Liver (tissue), 9 donors: Measurements from ENCODE around the gene TMEM182. TPM values are rescaled to one million over a fixed set of nuclear protein-coding genes. Genes with fewer than 3 reads are reported as not detected.

Experiments used
- DNase-seq: peaks from one replicate; pipeline ENCODE4 v3.0.0-alpha.2; 2017; ENCODE audit warnings: low spot score
- H3K27ac ChIP-seq, 2 donors: one replicate each; pipeline ENCODE4 v1.7.0; 2013; ENCODE audit warnings: inconsistent platforms in 2 of 2, low read length in 2 of 2, control low read depth in 1 of 2, low read depth in 1 of 2, mild to moderate bottlenecking in 1 of 2
- H3K27me3 ChIP-seq, 4 donors: one replicate each; pipeline versions ENCODE4 v1.6.1 to v1.7.0; 2013; ENCODE audit warnings: low read length in 3 of 4, inconsistent platforms in 1 of 4, mild to moderate bottlenecking in 1 of 4, moderate library complexity in 1 of 4; ENCODE audit not compliant: control insufficient read depth in 4 of 4, insufficient read depth in 4 of 4
- H3K36me3 ChIP-seq, 4 donors: one replicate each; pipeline versions ENCODE4 v1.6.1 to v1.7.0; 2013; ENCODE audit warnings: low read length in 3 of 4, mild to moderate bottlenecking in 3 of 4, low read depth in 1 of 4, moderate library complexity in 1 of 4; ENCODE audit not compliant: control insufficient read depth in 4 of 4, insufficient read depth in 3 of 4
- H3K4me1 ChIP-seq, 4 donors: one replicate each; pipeline versions ENCODE4 v1.6.1 to v1.7.0; 2013; ENCODE audit warnings: low read length in 3 of 4, mild to moderate bottlenecking in 3 of 4, moderate library complexity in 1 of 4; ENCODE audit not compliant: control insufficient read depth in 4 of 4, insufficient read depth in 4 of 4
- H3K4me3 ChIP-seq, 3 donors: one replicate each; pipeline versions ENCODE4 v1.6.1 to v1.7.0; 2013; ENCODE audit warnings: low read length in 3 of 3, control low read depth in 1 of 3, low read depth in 1 of 3, mild to moderate bottlenecking in 1 of 3
- H3K9ac ChIP-seq, 2 donors: one replicate each; pipeline ENCODE4 v1.7.0; 2013; ENCODE audit warnings: low read length in 2 of 2, mild to moderate bottlenecking in 2 of 2, moderate library complexity in 2 of 2, control low read depth in 1 of 2, low read depth in 1 of 2
- H3K9me3 ChIP-seq, 4 donors: one replicate each; pipeline versions ENCODE4 v1.6.1 to v1.7.0; 2013; ENCODE audit warnings: low read length in 3 of 4; ENCODE audit not compliant: control insufficient read depth in 4 of 4
- ATF3 ChIP-seq: IDR thresholded peaks from 2 replicates; pipeline ENCODE4 v1.6.1; 2016; ENCODE audit warnings: antibody characterized with exemption
- CTCF ChIP-seq: fragments of 150-350 bp; IDR thresholded peaks from 2 replicates; pipeline ENCODE4 v1.5.1; 2017; ENCODE audit warnings: improper control_type of control experiment, low read depth, low read length; ENCODE audit not compliant: missing input control
- EGR1 ChIP-seq, 2 donors: IDR thresholded peaks; 2 replicates each; pipeline ENCODE4 v1.6.1; 2016 to 2018; ENCODE audit warnings: antibody characterized with exemption in 2 of 2, low read depth in 2 of 2
- FOXA1 ChIP-seq: IDR thresholded peaks from 2 replicates; pipeline ENCODE4 v1.6.1; 2016; ENCODE audit warnings: antibody characterized with exemption
- FOXA2 ChIP-seq: IDR thresholded peaks from 2 replicates; pipeline ENCODE4 v1.6.1; 2016; ENCODE audit warnings: antibody characterized with exemption
- GABPA ChIP-seq, 2 donors: IDR thresholded peaks in 1 of 2; conservative IDR thresholded peaks in 1 of 2; 2 replicates each; pipeline ENCODE4 v1.6.1; 2016; ENCODE audit warnings: antibody characterized with exemption in 2 of 2, mild to moderate bottlenecking in 1 of 2, moderate library complexity in 1 of 2
- HNF4A ChIP-seq, 2 donors: conservative IDR thresholded peaks; 2 replicates each; pipeline ENCODE4 v1.6.1; 2016; ENCODE audit warnings: antibody characterized with exemption in 2 of 2, mild to moderate bottlenecking in 2 of 2
- HNF4G ChIP-seq: IDR thresholded peaks from 2 replicates; pipeline ENCODE4 v1.6.1; 2016; ENCODE audit warnings: antibody characterized with exemption
- MAX ChIP-seq: IDR thresholded peaks from 2 replicates; pipeline ENCODE4 v1.6.1; 2016; ENCODE audit warnings: antibody characterized with exemption
- NR2F2 ChIP-seq: IDR thresholded peaks from 2 replicates; pipeline ENCODE4 v1.6.1; 2016; ENCODE audit warnings: antibody characterized with exemption
- RAD21 ChIP-seq, 2 donors: IDR thresholded peaks; 2 replicates each; pipeline ENCODE4 v1.6.1; 2016; ENCODE audit warnings: antibody characterized with exemption in 2 of 2, mild to moderate bottlenecking in 2 of 2
- RXRA ChIP-seq, 2 donors: IDR thresholded peaks; 2 replicates each; pipeline ENCODE4 v1.6.1; 2017 to 2018; ENCODE audit warnings: antibody characterized with exemption in 2 of 2, mild to moderate bottlenecking in 1 of 2
- SP1 ChIP-seq: IDR thresholded peaks from 2 replicates; pipeline ENCODE4 v1.6.1; 2018; ENCODE audit warnings: antibody characterized with exemption, mild to moderate bottlenecking
- TAF1 ChIP-seq: conservative IDR thresholded peaks from 2 replicates; pipeline ENCODE4 v1.6.1; 2016; ENCODE audit warnings: antibody characterized with exemption, mild to moderate bottlenecking
- YY1 ChIP-seq: IDR thresholded peaks from 2 replicates; pipeline ENCODE4 v1.6.1; 2016; ENCODE audit warnings: antibody characterized with exemption, mild to moderate bottlenecking
- ZBTB33 ChIP-seq: IDR thresholded peaks from 2 replicates; pipeline ENCODE4 v1.6.1; 2016; ENCODE audit warnings: antibody characterized with exemption
- WGBS: extraction: QIAGEN DNeasy Blood & Tissue Kit; methylation state at CpG from one replicate; pipeline ENCODE4 v1.1.7; 2013; 5-methylcytosine and 5-hydroxymethylcytosine counted together
- polyA plus RNA-seq, 2 donors: library from polyadenylated mRNA; stranded (reverse) in 1 of 2; unstranded in 1 of 2; fragments of 200-250 nt in 1 of 2; fragments of >200 nt in 1 of 2; fragmentation: Nextera tagmentation in 1 of 2; extraction: Ambion mirVana in 1 of 2; gene quantifications; one replicate each; pipeline versions ENCODE4 v1.2.1 to v1.2.3, GENCODE V29; 2013 to 2015
- total RNA-seq, 2 donors: library from RNA; depleted of rRNA; stranded (reverse); fragments of >200 nt; gene quantifications; one replicate each; pipeline ENCODE4 v1.2.3, GENCODE V29; 2014
- donor health status: healthy.
- donor health status: healthy.
- donor health status: healthy.
- donor health status: healthy.
- donor health status: healthy.

Gene TMEM182
- total and polyA plus RNA-seq, 4 donors, result 2.8 to 12.5 (median 5.1) TPM

GRCh38 chr2:102737431-102737830 lies 24.4 kb upstream of the TMEM182 start:
- WGBS, result 79% methylated on average over 1 of the region's 1 CpG
- Histone ChIP-seq H3K9me3 (no peaks in the 10 kb centered on the region), H3K27me3 (no peaks in the 10 kb centered on the region), H3K4me1 (peaks cover 0 to 20% (median 7%) of the 10 kb centered on the region in 4 donors), H3K9ac (no peak overlapping the region), H3K36me3 (no peaks in the 10 kb centered on the region), H3K27ac (no peak overlapping the region), H3K4me3 (no peak overlapping the region)
- TF ChIP-seq GABPA (IDR thresholded peaks at IDR 0.05 in 1 of 2, conservative IDR thresholded peaks at IDR 0.05 in 1 of 2) (no peak), FOXA1 (no peak), EGR1 (IDR thresholded peaks at IDR 0.05; ENCODE audit: low read depth in 2 of 2) (no peak), HNF4A (conservative IDR thresholded peaks at IDR 0.05) (no peak), YY1 (no peak), RAD21 (IDR thresholded peaks at IDR 0.05) (no peak), CTCF (no peak), NR2F2 (no peak), FOXA2 (no peak), ZBTB33 (no peak), TAF1 (no peak), SP1 (no peak), HNF4G (no peak), RXRA (IDR thresholded peaks at IDR 0.05) (no peak), ATF3 (no peak)
- DNase-seq, result no peak

GRCh38 chr2:102743259-102743658 lies 18.6 kb upstream of the TMEM182 start:
- Histone ChIP-seq H3K4me3 (no peak overlapping the region), H3K9me3 (no peaks in the 10 kb centered on the region), H3K27me3 (no peaks in the 10 kb centered on the region), H3K9ac (no peak overlapping the region), H3K4me1 (no peaks in the 10 kb centered on the region), H3K36me3 (no peaks in the 10 kb centered on the region), H3K27ac (no peak overlapping the region)
- TF ChIP-seq GABPA (IDR thresholded peaks at IDR 0.05 in 1 of 2, conservative IDR thresholded peaks at IDR 0.05 in 1 of 2), result no peak
- TF ChIP-seq HNF4A (conservative IDR thresholded peaks at IDR 0.05), result no peak
- DNase-seq, result no peak
- WGBS, result 96% methylated on average over 3 of the region's 3 CpGs

- no peak overlapping the region for H3K27ac ChIP-seq
- no peaks in the 10 kb centered on the region for H3K4me1 ChIP-seq
- H3K36me3 ChIP-seq, result no peaks in the 10 kb centered on the region
- H3K9me3 ChIP-seq, result no peaks in the 10 kb centered on the region
- no peak overlapping the region for H3K4me3 ChIP-seq
- no peak for TF ChIP-seq FOXA2
- TF ChIP-seq ATF3, result no peak
- TF ChIP-seq HNF4A (conservative IDR thresholded peaks at IDR 0.05), result no peak
- no peak for TF ChIP-seq TAF1
- TF ChIP-seq MAX, result no peak
- TF ChIP-seq GABPA (IDR thresholded peaks at IDR 0.05 in 1 of 2, conservative IDR thresholded peaks at IDR 0.05 in 1 of 2), result no peak
- no peak for TF ChIP-seq RXRA (IDR thresholded peaks at IDR 0.05)
- TF ChIP-seq EGR1 (IDR thresholded peaks at IDR 0.05; ENCODE audit: low read depth in 2 of 2), result no peak
- no peak for TF ChIP-seq NR2F2
- TF ChIP-seq YY1, result no peak
- DNase-seq, result no peak
- H3K9ac ChIP-seq, result no peak overlapping the region
- 95% methylated on average over 4 of the region's 4 CpGs for WGBS
- H3K27me3 ChIP-seq, result no peaks in the 10 kb centered on the region
These were observed 13.7 kb upstream of the TMEM182 start for GRCh38 chr2:102748107-102748506.
